CD4-positive, alpha-beta T cell treated with Interleukin-2 at 100 ng/mL for 4 hours (primary cell): ENCODE measurements around the gene IRS1.

ENCODE experiments used
- DNase-seq: peaks from one replicate; pipeline ENCODE4 v3.0.0-alpha.2; 2020; ENCODE audit warnings: low spot score

The IRS1 gene

DNA sequence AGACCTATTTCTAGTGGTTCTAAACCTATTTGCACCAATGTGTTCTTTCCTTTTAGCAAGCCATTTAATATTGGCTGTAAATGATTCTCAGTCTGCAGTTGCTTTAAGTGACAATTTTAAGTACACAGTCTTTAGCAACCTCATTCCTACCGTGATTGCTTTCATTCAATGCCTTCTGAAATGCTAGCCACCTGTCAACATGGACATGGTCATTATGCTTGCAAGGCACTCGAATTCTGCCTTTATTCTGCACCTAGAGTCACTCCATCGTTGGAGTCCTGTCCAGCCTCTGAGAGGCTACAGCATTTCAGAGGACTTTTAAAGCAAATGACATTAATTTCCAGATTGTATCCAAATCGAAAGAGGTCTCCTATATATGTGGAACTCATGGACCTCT is 115.1 kb downstream of the IRS1 start:
- no peak for DNase-seq

DNA sequence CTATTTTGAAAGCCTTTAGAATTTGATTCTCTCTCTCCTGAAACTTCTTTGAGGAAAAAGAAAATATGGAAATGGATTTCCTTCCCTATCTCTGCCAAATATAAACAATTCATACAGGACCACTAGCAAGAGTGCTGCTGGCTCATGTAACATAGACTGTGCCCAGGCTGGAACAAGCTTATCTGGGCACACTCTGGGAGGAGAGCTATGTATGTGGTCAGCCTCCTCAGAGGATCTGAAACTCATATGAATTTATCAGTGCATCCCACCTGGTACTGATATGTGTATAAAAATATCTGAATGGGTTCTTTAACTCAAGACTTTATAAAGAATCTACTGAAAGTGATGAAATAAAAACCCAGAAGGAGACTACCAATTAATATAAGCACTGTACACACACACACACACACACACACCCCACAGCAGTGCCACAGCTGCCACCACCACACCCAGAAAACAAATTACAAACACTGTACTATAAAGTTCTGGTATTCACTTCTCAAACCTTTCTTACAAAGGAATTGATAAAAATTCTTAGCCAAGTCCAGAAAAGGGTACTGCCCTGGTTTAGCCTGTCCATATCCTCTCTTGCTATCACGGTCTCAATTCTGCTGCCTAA is 115.6 kb downstream of the IRS1 start:
- DNase-seq, result no peak

DNA sequence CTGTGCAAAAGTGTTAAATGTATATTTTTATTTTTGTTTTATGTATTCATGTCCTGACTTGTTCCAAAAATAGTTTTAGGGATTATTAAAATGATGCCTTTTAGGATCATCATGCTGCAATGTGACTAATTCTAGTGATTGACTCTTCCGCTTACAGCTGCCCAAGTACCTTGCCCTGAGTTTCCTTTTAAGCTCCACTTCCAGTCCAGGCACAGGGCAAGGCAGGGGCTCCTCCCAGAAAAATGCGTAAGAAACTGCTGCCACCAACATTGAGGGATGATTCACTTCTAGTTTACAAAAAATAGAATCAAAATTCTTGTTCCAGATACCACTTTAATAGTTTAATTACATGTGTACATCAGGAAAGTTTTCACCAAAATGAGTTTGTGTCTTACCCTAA is 116.4 kb downstream of the IRS1 start:
- no peak for DNase-seq
